GM23248 (cell line): ENCODE measurements around the gene ZNF836. TPM values are rescaled to one million over a fixed set of nuclear protein-coding genes. Genes with fewer than 3 reads are reported as not detected.

Experiments
- DNase-seq: peaks from one replicate; pipeline ENCODE4 v3.0.0-alpha.2; 2015
- H2AFZ ChIP-seq: fragments of 200-600 bp; sonication (generic); 2 replicates; pipeline ENCODE4 v1.6.1; 2016; ENCODE audit warnings: antibody characterized with exemption
- H3F3A ChIP-seq: fragments of 200-600 bp; sonication (generic); 2 replicates; pipeline ENCODE4 v1.6.1; 2016; ENCODE audit warnings: mild to moderate bottlenecking, antibody characterized with exemption, mixed run types; ENCODE audit not compliant: insufficient read depth
- H3K27ac ChIP-seq: fragments of 200-600 bp; sonication (generic); 2 replicates; pipeline ENCODE4 v1.5.1; 2016; ENCODE audit warnings: mild to moderate bottlenecking
- H3K27me3 ChIP-seq: fragments of 200-600 bp; sonication (generic); replicated peaks from 2 replicates; pipeline ENCODE4 v1.6.1; 2016; ENCODE audit warnings: mild to moderate bottlenecking; ENCODE audit not compliant: insufficient read depth
- H3K36me3 ChIP-seq: fragments of 200-600 bp; sonication (generic); 2 replicates; pipeline ENCODE4 v1.6.1; 2016; ENCODE audit warnings: low read depth, mild to moderate bottlenecking
- H3K4me1 ChIP-seq: fragments of 200-600 bp; sonication (generic); 2 replicates; pipeline ENCODE4 v1.6.1; 2016; ENCODE audit warnings: mild to moderate bottlenecking; ENCODE audit not compliant: insufficient read depth
- H3K4me2 ChIP-seq: fragments of 200-600 bp; sonication (generic); one replicate; pipeline ENCODE4 v1.6.1; 2016; ENCODE audit warnings: mild to moderate bottlenecking; ENCODE audit not compliant: unreplicated experiment
- H3K4me3 ChIP-seq: fragments of 200-600 bp; sonication (generic); 2 replicates; pipeline ENCODE4 v1.5.1; 2016; ENCODE audit warnings: mild to moderate bottlenecking
- H3K79me2 ChIP-seq: fragments of 200-600 bp; sonication (generic); 2 replicates; pipeline ENCODE4 v1.6.1; 2016; ENCODE audit warnings: mild to moderate bottlenecking; ENCODE audit not compliant: insufficient read depth
- H3K9ac ChIP-seq: fragments of 200-600 bp; sonication (generic); 2 replicates; pipeline ENCODE4 v1.6.1; 2016; ENCODE audit warnings: mild to moderate bottlenecking
- H3K9me2 ChIP-seq: fragments of 200-600 bp; sonication (generic); 2 replicates; pipeline ENCODE4 v1.6.1; 2016; ENCODE audit warnings: mixed run types, mild to moderate bottlenecking, moderate library complexity; ENCODE audit not compliant: insufficient read depth
- H3K9me3 ChIP-seq: fragments of 200-600 bp; sonication (generic); one replicate; pipeline ENCODE4 v1.6.1; 2017; ENCODE audit warnings: low read depth
- H4K20me1 ChIP-seq: fragments of 200-600 bp; sonication (generic); 2 replicates; pipeline ENCODE4 v1.6.0; 2016; ENCODE audit not compliant: insufficient read depth
- EZH2 ChIP-seq: fragments of 200-600 bp; sonication (generic); IDR thresholded peaks from 2 replicates; pipeline ENCODE4 v1.6.1; 2018; ENCODE audit warnings: antibody characterized with exemption, mild to moderate bottlenecking; ENCODE audit not compliant: insufficient read depth, poor library complexity, severe bottlenecking
- EZH2phosphoT487 ChIP-seq: fragments of 200-600 bp; sonication (generic); IDR thresholded peaks from 2 replicates; pipeline ENCODE4 v1.6.1; 2018; ENCODE audit warnings: antibody characterized with exemption, moderate library complexity, mild to moderate bottlenecking, low read depth; ENCODE audit not compliant: insufficient read depth
- WGBS, 2 experiments: methylation state at CpG; one replicate each; pipeline ENCODE4 v1.1.6; 2015 to 2017; ENCODE audit warnings: low lambda C conversion rate in 2 of 2, low coverage in 1 of 2; ENCODE audit errors: missing lambda C conversion rate in 2 of 2; 5-methylcytosine and 5-hydroxymethylcytosine counted together
- in situ Hi-C: fragments of 300-500 bp; cut with MboI; formaldehyde crosslinking; loops from 2 replicates; pipeline ENCODE4 v1.15.0; 2020
- polyA plus RNA-seq: library from polyadenylated mRNA; unstranded; fragments of >200 nt; fragmentation: Nextera tagmentation; extraction: Ambion mirVana; gene quantifications from 2 replicates; pipeline ENCODE4 v1.2.1, GENCODE V29; 2016
- total RNA-seq: library from RNA; depleted of rRNA; stranded (reverse); fragments of >200 nt; shearing (Covaris generic); gene quantifications from 2 replicates; pipeline ENCODE4 v1.2.3, GENCODE V29; 2014

Gene ZNF836
- total and polyA plus RNA-seq, 2 experiments from 2014 or later = 3.3 to 11.7 TPM

DNA sequence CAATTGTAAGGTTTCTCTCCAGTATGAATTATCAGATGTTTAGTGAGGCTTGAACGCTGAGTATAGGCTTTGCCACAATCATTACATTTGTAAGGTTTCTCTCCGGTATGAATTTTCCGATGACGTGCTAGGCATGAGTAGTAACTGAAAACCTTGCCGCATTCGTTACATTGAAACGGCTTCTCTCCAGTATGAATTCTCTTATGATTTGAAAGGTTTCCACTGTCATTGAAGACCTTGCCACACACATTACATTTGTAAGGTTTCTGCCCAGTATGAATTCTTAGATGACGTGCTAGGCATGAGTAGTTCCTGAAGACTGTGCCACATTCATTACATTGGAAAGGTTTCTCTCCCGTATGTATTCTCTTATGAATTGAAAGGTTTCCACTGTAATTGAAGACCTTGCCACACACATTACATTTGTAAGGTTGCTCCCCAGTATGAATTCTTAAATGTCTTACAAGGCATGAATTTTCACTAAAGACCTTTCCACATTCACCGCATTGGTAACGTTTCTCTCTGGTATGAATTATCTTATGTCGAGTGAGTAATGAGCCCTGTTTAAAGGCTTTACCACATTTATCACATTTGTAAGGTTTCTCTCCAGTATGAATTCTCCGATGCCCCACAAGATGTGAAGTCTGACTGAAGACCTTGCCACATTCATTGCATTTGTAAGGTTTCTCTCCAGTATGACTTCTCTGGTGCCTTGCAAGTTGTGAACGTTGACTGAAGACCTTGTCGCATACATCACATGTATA, 15.6 kb downstream of the ZNF836 start:
- peaks cover 41% of the 10 kb centered on the region for H3K36me3 ChIP-seq
- peaks cover 5% of the 10 kb centered on the region; the same call in 1 of the 2 replicates for H3F3A ChIP-seq
- 96% methylated on average over 15 of the region's 15 CpGs for WGBS, 2 experiments

GRCh38 chr19:52148256-52148655, 23.2 kb downstream of the ZNF836 start:
- Histone ChIP-seq H3K4me2 (no peak overlapping the region), H3K9me2 (no peaks in the 10 kb centered on the region), H3K79me2 (no peaks in the 10 kb centered on the region), H3K36me3 (no peaks in the 10 kb centered on the region), H3K4me3 (no peak overlapping the region), H3K27ac (no peak overlapping the region), H3K4me1 (no peaks in the 10 kb centered on the region), H2AFZ (no peak overlapping the region), H3K9ac (no peak overlapping the region), H4K20me1 (no peaks in the 10 kb centered on the region), H3K27me3 (no peaks in the 10 kb centered on the region), H3F3A (no peaks in the 10 kb centered on the region), H3K9me3 (no peaks in the 10 kb centered on the region)
- TF ChIP-seq EZH2 (no peak), EZH2phosphoT487 (no peak)
- no peak for DNase-seq
- in situ Hi-C loops = no loop called here

More for the DNA sequence above, 15.6 kb downstream of the ZNF836 start:
- Histone ChIP-seq H3K9ac (no peak overlapping the region), H3K9me3 (peaks cover 8% of the 10 kb centered on the region), H3K4me3 (no peak overlapping the region), H3K4me2 (no peak overlapping the region), H3K4me1 (no peaks in the 10 kb centered on the region), H3K27ac (no peak overlapping the region), H2AFZ (no peak overlapping the region), H3K27me3 (no peaks in the 10 kb centered on the region), H4K20me1 (no peaks in the 10 kb centered on the region), H3K9me2 (no peaks in the 10 kb centered on the region), H3K79me2 (no peaks in the 10 kb centered on the region)
- no peak for TF ChIP-seq EZH2
- TF ChIP-seq EZH2phosphoT487 = no peak
- DNase-seq = no peak
- in situ Hi-C loops = no loop called here

GRCh38 chr19:52142001-52142595, 29.3 kb downstream of the ZNF836 start:
- no peak overlapping the region for H3K4me3 ChIP-seq
- no peaks in the 10 kb centered on the region for H3K36me3 ChIP-seq
- H3K27me3 ChIP-seq = no peaks in the 10 kb centered on the region
- no peak for DNase-seq
- peaks cover 34% of the 10 kb centered on the region for H3F3A ChIP-seq
- no peak overlapping the region for H3K4me2 ChIP-seq
- TF ChIP-seq EZH2phosphoT487 = no peak
- no peak for TF ChIP-seq EZH2
- H3K9me3 ChIP-seq = no peaks in the 10 kb centered on the region
- H3K4me1 ChIP-seq = peaks cover 7% of the 10 kb centered on the region
- H3K27ac ChIP-seq = no peak overlapping the region
- in situ Hi-C loops = no loop called here
- no peak overlapping the region for H3K9ac ChIP-seq
- no peaks in the 10 kb centered on the region for H3K9me2 ChIP-seq
- H2AFZ ChIP-seq = no peak overlapping the region
- peaks cover 20% of the 10 kb centered on the region for H3K79me2 ChIP-seq
- H4K20me1 ChIP-seq = no peaks in the 10 kb centered on the region
- 59 to 69% methylated on average over 3 of the region's 3 CpGs for WGBS, 2 experiments

DNA sequence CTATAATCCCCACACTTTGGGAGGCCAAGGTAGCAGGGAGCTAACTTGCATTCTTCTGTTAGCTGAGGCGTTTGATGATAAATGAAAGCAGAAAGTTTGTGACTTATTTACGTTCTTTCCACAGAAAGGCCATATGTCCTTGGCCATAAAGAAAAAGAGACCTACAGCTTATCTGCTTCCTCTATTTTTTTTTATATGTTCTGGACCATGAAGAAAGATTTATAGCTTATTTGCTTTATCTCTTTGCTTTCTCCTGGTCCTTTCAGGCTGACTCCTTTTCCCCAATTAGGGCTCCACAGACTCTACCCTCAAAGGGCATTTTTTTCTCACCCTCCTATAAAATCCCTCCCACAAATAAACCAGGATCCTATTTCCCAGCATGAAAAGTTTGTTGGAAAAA, 30.2 kb downstream of the ZNF836 start:
- Histone ChIP-seq H3K9me3 (no peaks in the 10 kb centered on the region), H3K9me2 (no peaks in the 10 kb centered on the region), H3K36me3 (no peaks in the 10 kb centered on the region), H3F3A (peaks cover 34% of the 10 kb centered on the region), H3K4me2 (no peak overlapping the region), H3K9ac (no peak overlapping the region), H2AFZ (no peak overlapping the region), H3K4me3 (no peak overlapping the region), H3K4me1 (peaks cover 7% of the 10 kb centered on the region), H3K27ac (no peak overlapping the region), H4K20me1 (no peaks in the 10 kb centered on the region), H3K79me2 (peaks cover 28% of the 10 kb centered on the region), H3K27me3 (no peaks in the 10 kb centered on the region)
- no peak for DNase-seq
- in situ Hi-C loops = no loop called here
- 43 to 63% methylated on average over 2 of the region's 2 CpGs for WGBS, 2 experiments
- TF ChIP-seq EZH2phosphoT487 (no peak), EZH2 (no peak)
